Measurements from ENCODE around the gene CAPN7.

DNA sequence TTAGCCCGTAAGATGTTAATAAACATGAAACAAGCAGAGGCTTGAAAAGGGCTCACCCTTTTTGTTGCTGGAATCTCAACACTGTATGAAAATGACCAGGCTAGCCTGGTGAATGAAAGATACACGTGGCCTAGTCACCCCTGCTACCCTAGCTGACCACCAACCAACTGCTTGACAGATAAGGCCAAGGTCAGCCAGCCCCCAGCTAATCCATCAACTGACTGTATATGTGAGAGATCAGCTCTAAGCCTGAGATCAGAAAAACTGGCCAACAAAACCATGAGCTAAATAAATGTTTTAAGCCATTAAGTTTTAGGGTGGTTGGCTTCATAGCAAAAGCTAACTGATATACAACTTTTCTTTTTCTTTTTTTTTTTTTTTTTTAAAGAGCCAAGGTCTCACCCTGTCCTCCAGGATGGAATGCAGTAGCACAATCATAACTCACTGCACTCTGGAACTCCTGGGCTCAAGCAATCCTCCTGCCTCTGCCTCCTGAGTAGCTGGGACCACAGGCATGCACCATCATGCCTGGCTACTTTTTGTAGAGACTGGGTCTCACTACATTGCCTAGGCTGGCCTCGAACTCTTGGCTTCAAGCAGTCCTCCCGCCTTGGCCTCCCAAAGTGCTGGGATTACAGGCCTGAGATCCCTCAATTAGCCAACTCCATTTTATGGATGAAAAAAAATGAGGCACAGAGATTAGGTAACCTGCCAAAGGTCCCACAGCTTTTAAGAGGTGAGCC, 91.7 kb downstream of the CAPN7 start:
- TF ChIP-seq POU6F1 (CRISPR knock-in tag; IDR thresholded peaks at IDR 0.05; ENCODE audit: borderline replicate concordance, low read depth) (no peak), ZC3H10 (CRISPR knock-in tag; IDR thresholded peaks at IDR 0.05) (no peak), ZFP3 (CRISPR knock-in tag; IDR thresholded peaks at IDR 0.05) (no peak), OSR1 (CRISPR knock-in tag; IDR thresholded peaks at IDR 0.05) (no peak), CSDC2 (CRISPR knock-in tag; IDR thresholded peaks at IDR 0.05) (no peak), PATZ1 (CRISPR knock-in tag; IDR thresholded peaks at IDR 0.05; ENCODE audit: borderline replicate concordance) (no peak), BACH2 (CRISPR knock-in tag; IDR thresholded peaks at IDR 0.05; ENCODE audit: borderline replicate concordance) (no peak), ESRRG (CRISPR knock-in tag; IDR thresholded peaks at IDR 0.05) (no peak), RARB (CRISPR knock-in tag; IDR thresholded peaks at IDR 0.05) (no peak), GLIS3 (CRISPR knock-in tag; IDR thresholded peaks at IDR 0.05) (no peak), PPARA (CRISPR knock-in tag; IDR thresholded peaks at IDR 0.05; ENCODE audit: borderline replicate concordance) (no peak), SNAI2 (CRISPR knock-in tag; IDR thresholded peaks at IDR 0.05) (no peak), TCF4 (CRISPR knock-in tag; IDR thresholded peaks at IDR 0.05; ENCODE audit: borderline replicate concordance) (no peak)
- TF ChIP-seq, protein P1, sequence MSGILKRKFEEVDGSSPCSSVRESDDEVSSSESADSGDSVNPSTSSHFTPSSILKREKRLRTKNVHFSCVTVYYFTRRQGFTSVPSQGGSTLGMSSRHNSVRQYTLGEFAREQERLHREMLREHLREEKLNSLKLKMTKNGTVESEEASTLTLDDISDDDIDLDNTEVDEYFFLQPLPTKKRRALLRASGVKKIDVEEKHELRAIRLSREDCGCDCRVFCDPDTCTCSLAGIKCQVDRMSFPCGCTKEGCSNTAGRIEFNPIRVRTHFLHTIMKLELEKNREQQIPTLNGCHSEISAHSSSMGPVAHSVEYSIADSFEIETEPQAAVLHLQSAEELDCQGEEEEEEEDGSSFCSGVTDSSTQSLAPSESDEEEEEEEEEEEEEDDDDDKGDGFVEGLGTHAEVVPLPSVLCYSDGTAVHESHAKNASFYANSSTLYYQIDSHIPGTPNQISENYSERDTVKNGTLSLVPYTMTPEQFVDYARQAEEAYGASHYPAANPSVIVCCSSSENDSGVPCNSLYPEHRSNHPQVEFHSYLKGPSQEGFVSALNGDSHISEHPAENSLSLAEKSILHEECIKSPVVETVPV (CRISPR knock-in tag; IDR thresholded peaks at IDR 0.05) = no peak

All from SK-N-SH treated with all-trans-retinoic acid at 6 μM for 48 hours (cell line).